ENCODE measurements around the gene UBE2G1. TPM values are rescaled to one million over a fixed set of nuclear protein-coding genes. Genes with fewer than 3 reads are reported as not detected.

The UBE2G1 gene
- total RNA-seq, 1 donor = 36.2 TPM

DNA sequence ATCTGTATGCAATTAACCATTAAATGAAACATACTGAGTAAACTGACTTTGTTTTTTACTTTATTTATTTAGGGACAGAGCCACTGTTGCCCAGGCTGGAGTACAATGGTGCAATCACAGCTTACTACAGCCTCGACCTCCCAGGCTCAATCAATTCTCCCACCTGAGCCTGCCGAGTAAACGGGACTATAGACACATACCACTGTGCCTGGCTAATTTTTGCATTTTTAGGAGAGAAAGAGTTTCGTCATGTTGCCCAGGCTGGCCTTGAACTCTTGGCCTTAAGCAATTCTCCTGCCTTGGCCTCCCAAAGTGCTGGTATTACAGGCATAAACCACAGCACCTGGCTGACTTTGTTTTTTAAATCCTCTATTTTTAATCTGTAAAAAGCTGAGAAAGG lies 145.3 kb downstream of the UBE2G1 start:
- TF ChIP-seq, protein P1, sequence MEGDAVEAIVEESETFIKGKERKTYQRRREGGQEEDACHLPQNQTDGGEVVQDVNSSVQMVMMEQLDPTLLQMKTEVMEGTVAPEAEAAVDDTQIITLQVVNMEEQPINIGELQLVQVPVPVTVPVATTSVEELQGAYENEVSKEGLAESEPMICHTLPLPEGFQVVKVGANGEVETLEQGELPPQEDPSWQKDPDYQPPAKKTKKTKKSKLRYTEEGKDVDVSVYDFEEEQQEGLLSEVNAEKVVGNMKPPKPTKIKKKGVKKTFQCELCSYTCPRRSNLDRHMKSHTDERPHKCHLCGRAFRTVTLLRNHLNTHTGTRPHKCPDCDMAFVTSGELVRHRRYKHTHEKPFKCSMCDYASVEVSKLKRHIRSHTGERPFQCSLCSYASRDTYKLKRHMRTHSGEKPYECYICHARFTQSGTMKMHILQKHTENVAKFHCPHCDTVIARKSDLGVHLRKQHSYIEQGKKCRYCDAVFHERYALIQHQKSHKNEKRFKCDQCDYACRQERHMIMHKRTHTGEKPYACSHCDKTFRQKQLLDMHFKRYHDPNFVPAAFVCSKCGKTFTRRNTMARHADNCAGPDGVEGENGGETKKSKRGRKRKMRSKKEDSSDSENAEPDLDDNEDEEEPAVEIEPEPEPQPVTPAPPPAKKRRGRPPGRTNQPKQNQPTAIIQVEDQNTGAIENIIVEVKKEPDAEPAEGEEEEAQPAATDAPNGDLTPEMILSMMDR (IDR thresholded peaks at IDR 0.05; ENCODE audit: extremely low read depth, low read depth, low read length) = no peak
- Histone ChIP-seq H2AFZ (ENCODE audit: low read length) (no peak overlapping the region), H3K4me3 (ENCODE audit: insufficient read depth, low read length) (no peak overlapping the region), H3K36me3 (ENCODE audit: insufficient read depth, low read length) (peaks cover 10% of the 10 kb centered on the region), H3K27me3 (ENCODE audit: insufficient read depth, low read length) (no peaks in the 10 kb centered on the region), H3K79me2 (ENCODE audit: insufficient read depth, low read length) (no peaks in the 10 kb centered on the region), H3K4me2 (ENCODE audit: insufficient read depth, low read length) (peak overlapping the region; percentile 47), H3K27ac (ENCODE audit: low read depth, low read length) (peak overlapping the region; percentile 54), H4K20me1 (ENCODE audit: insufficient read depth, low read length) (no peaks in the 10 kb centered on the region), H3K4me1 (ENCODE audit: insufficient read depth, low read length) (peaks cover 13% of the 10 kb centered on the region), H3K9me3 (ENCODE audit: low read depth, low read length) (no peaks in the 10 kb centered on the region)
- no peak for DNase-seq (ENCODE audit: insufficient read length, low spot score, missing footprints)

DNA sequence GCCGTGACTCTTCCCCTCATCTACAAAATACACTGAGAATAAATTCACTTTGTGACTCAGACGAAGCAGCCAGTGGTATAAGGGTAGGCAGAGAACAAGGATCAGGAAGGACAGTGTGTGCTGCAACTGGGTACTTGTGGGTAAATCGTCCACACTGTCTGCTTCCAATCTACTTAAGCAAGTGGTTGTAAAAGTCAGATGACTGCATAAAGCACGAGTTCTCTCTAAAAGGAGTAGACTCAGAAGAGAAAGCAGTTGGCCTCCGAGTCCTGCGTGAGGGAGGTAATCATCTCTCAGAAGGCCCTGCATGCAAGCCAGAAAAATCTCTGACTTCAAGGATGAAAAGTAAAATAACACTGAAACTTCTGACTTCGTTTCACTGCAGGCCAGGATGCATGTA lies 145.8 kb downstream of the UBE2G1 start:
- peaks cover 10% of the 10 kb centered on the region for H3K36me3 ChIP-seq (ENCODE audit: insufficient read depth, low read length)
- peak overlapping the region; percentile 29 for H3K4me3 ChIP-seq (ENCODE audit: insufficient read depth, low read length)
- H3K79me2 ChIP-seq (ENCODE audit: insufficient read depth, low read length) = no peaks in the 10 kb centered on the region
- no peaks in the 10 kb centered on the region for H4K20me1 ChIP-seq (ENCODE audit: insufficient read depth, low read length)
- no peaks in the 10 kb centered on the region for H3K27me3 ChIP-seq (ENCODE audit: insufficient read depth, low read length)
- H3K4me2 ChIP-seq (ENCODE audit: insufficient read depth, low read length) = peak overlapping the region; percentile 47
- no peaks in the 10 kb centered on the region for H3K9me3 ChIP-seq (ENCODE audit: low read depth, low read length)
- peak overlapping the region; percentile 54 for H3K27ac ChIP-seq (ENCODE audit: low read depth, low read length)
- TF ChIP-seq, protein P1 (IDR thresholded peaks at IDR 0.05; ENCODE audit: extremely low read depth, low read depth, low read length) = no peak
- H3K4me1 ChIP-seq (ENCODE audit: insufficient read depth, low read length) = peaks cover 13% of the 10 kb centered on the region
- H2AFZ ChIP-seq (ENCODE audit: low read length) = peak overlapping the region; percentile 0
- peak; percentile 97 for DNase-seq (ENCODE audit: insufficient read length, low spot score, missing footprints)

Small RNA genes lying within 50 kb of the gene (small RNA-seq; reads per million reads assigned to genes)
- not detected for gene RN7SL774P

Other genes starting within 250 kb of the UBE2G1 start
- gene ZZEF1, start 223.6 kb downstream of the UBE2G1 start, total RNA-seq = 46.9 and 52.8 TPM in 2 replicates
- gene CYB5D2, start 223.5 kb downstream of the UBE2G1 start, total RNA-seq = 38.3 and 46.3 TPM in 2 replicates
- gene ANKFY1, start 102.7 kb downstream of the UBE2G1 start, total RNA-seq = 44.2 and 44.9 TPM in 2 replicates
- gene SPNS3, start 67.3 kb upstream of the UBE2G1 start, total RNA-seq = not detected in 2 replicates
- under 0.01 TPM in 2 replicates for gene SPNS2, start 132.2 kb upstream of the UBE2G1 start, total RNA-seq
- 47.1 and 49.2 TPM in 2 replicates for gene MYBBP1A, start 188.7 kb upstream of the UBE2G1 start, total RNA-seq
- gene GGT6, start 193.9 kb upstream of the UBE2G1 start, total RNA-seq = not detected in 2 replicates
- gene SMTNL2, start 217.9 kb upstream of the UBE2G1 start, total RNA-seq = not detected in 2 replicates

Data from osteoblast (primary cell).